WTC11 (cell line): ENCODE measurements around the gene KPNB1. TPM values are rescaled to one million over a fixed set of nuclear protein-coding genes. Genes with fewer than 3 reads are reported as not detected.

ENCODE experiments used
- ATAC-seq: fragments of 200-7000 bp; cut with Tn5 transposase; 2 replicates; pipeline ENCODE4 v1.10.0; 2021; ENCODE audit warnings: mild to moderate bottlenecking, moderate library complexity
- CTCF ChIA-PET: fragments of 300-600 bp; sonication (Branson Sonifier 250); formaldehyde crosslinking; loops from one replicate; lab custom pipeline; 2021; ENCODE audit warnings: antibody characterized with exemption; lab: Charles Lee
- POLR2A ChIA-PET: fragments of 350-600 bp; sonication (Branson Sonifier 250); formaldehyde crosslinking; loops from one replicate; lab custom pipeline; 2021; ENCODE audit warnings: antibody characterized with exemption; lab: Charles Lee
- DNase-seq: peaks from one replicate; pipeline ENCODE4 v3.0.0; 2021; ENCODE audit warnings: low spot score
- H3K27ac Mint-ChIP-seq: 2 replicates; pipeline ENCODE4 v1.8.0; 2021; ENCODE audit warnings: mixed read lengths
- H3K27me3 Mint-ChIP-seq: 2 replicates; pipeline ENCODE4 v1.8.0; 2021; ENCODE audit warnings: low read depth, mild to moderate bottlenecking, moderate library complexity, mixed read lengths
- H3K36me3 Mint-ChIP-seq: 2 replicates; pipeline ENCODE4 v1.8.0; 2021; ENCODE audit warnings: mixed read lengths
- H3K4me1 Mint-ChIP-seq: 2 replicates; pipeline ENCODE4 v1.8.0; 2022; ENCODE audit warnings: mixed read lengths
- H3K4me3 Mint-ChIP-seq: 2 replicates; pipeline ENCODE4 v1.8.0; 2021; ENCODE audit warnings: mild to moderate bottlenecking, moderate library complexity, mixed read lengths
- H3K9me3 Mint-ChIP-seq: 2 replicates; pipeline ENCODE4 v1.8.0; 2021; ENCODE audit warnings: mixed read lengths
- E2F5 ChIP-seq: sonication (generic); formaldehyde crosslinking; IDR thresholded peaks from 2 replicates; pipeline ENCODE4 v1.8.1; 2022; ENCODE audit warnings: mild to moderate bottlenecking, moderate library complexity, missing genetic modification reagents
- GRHL2 ChIP-seq: fragments of 250-450 bp; sonication (Bioruptor Pico); IDR thresholded peaks from 2 replicates; pipeline ENCODE4 v1.8.0; 2022; ENCODE audit warnings: mild to moderate bottlenecking, moderate library complexity; ENCODE audit not compliant: insufficient replicate concordance, severe bottlenecking
- GTF2I ChIP-seq: fragments of 250-450 bp; sonication (Bioruptor Pico); conservative IDR thresholded peaks from 2 replicates; pipeline ENCODE4 v1.4.0; 2021; ENCODE audit warnings: mild to moderate bottlenecking
- IRF1 ChIP-seq: sonication (generic); formaldehyde crosslinking; IDR thresholded peaks from 2 replicates; pipeline ENCODE4 v1.8.0; 2023; ENCODE audit warnings: missing genetic modification reagents
- JAZF1 ChIP-seq: fragments of 250-450 bp; sonication (Bioruptor Pico); IDR thresholded peaks from 2 replicates; pipeline ENCODE4 v1.9.0; 2021; ENCODE audit warnings: moderate library complexity, mild to moderate bottlenecking, inconsistent platforms
- NFATC4 ChIP-seq: fragments of 250-450 bp; sonication (Bioruptor Pico); IDR thresholded peaks from 2 replicates; pipeline ENCODE4 v1.9.0; 2021; ENCODE audit warnings: mild to moderate bottlenecking
- NFE2L1 ChIP-seq: sonication (generic); formaldehyde crosslinking; IDR thresholded peaks from 2 replicates; pipeline ENCODE4 v1.8.1; 2023; ENCODE audit warnings: missing genetic modification reagents
- SMAD3 ChIP-seq: sonication (generic); formaldehyde crosslinking; IDR thresholded peaks from 2 replicates; pipeline ENCODE4 v1.8.0; 2022; ENCODE audit warnings: missing genetic modification reagents, mild to moderate bottlenecking, borderline replicate concordance
- TCF7 ChIP-seq: sonication (generic); formaldehyde crosslinking; IDR thresholded peaks from 2 replicates; pipeline ENCODE4 v1.8.0; 2022; ENCODE audit warnings: mild to moderate bottlenecking, low read depth, missing genetic modification reagents, moderate library complexity
- TP53 ChIP-seq: sonication (generic); formaldehyde crosslinking; IDR thresholded peaks from 2 replicates; pipeline ENCODE4 v1.8.1; 2023; ENCODE audit warnings: mild to moderate bottlenecking, missing genetic modification reagents
- ZNF423 ChIP-seq: fragments of 250-450 bp; sonication (Bioruptor Pico); IDR thresholded peaks from 2 replicates; pipeline ENCODE4 v2.1.2; 2022; ENCODE audit warnings: mild to moderate bottlenecking, moderate library complexity
- ZNF671 ChIP-seq: fragments of 250-450 bp; sonication (Bioruptor Pico); IDR thresholded peaks from 2 replicates; pipeline ENCODE4 v1.8.0; 2021; ENCODE audit warnings: mild to moderate bottlenecking
- total RNA-seq: library from RNA; stranded (reverse); gene quantifications from 3 replicates; pipeline ENCODE4 v1.2.3, GENCODE V29; 2021
- TF ChIP-seq, protein P1 (sequence below): sonication (generic); formaldehyde crosslinking; IDR thresholded peaks from 2 replicates; pipeline ENCODE4 v1.8.1; 2022; ENCODE audit warnings: low read depth, mild to moderate bottlenecking, moderate library complexity, missing genetic modification reagents, borderline replicate concordance
- TF ChIP-seq, protein P2 (sequence below): sonication (generic); formaldehyde crosslinking; IDR thresholded peaks from 2 replicates; pipeline ENCODE4 v1.8.0; 2022; ENCODE audit warnings: mild to moderate bottlenecking, missing genetic modification reagents
- TF ChIP-seq, protein P3 (sequence below): sonication (generic); formaldehyde crosslinking; IDR thresholded peaks from 2 replicates; pipeline ENCODE4 v1.8.0; 2023; ENCODE audit warnings: mild to moderate bottlenecking, missing genetic modification reagents
- TF ChIP-seq, protein P4 (sequence below): sonication (generic); formaldehyde crosslinking; IDR thresholded peaks from 2 replicates; pipeline ENCODE4 v1.8.1; 2022; ENCODE audit warnings: mild to moderate bottlenecking, missing genetic modification reagents, moderate library complexity, borderline replicate concordance

The KPNB1 gene
- total RNA-seq, 1 experiment from 2014 or later: 506 TPM

DNA sequence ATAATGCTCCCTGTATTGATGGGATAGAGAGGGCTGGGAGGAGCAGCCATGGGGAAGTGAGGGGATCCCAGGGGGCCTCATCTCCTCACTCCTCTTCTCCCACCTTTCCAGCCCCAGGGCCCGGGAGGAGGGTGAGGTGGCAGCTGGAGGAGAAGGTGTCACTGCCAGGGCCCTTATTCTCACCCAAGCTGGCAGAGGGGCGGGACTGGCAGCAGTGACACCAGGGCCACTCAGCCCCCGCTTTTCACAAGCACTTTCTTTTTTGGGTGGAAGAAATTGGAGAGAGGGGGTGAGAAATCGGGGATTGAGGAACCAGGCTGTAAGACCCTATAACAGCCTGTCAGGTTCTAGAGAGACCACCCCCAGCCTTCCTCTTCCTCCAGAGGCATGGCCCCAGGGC, 81.0 kb downstream of the KPNB1 start:
- Mint-ChIP-seq H3K27ac (no peak overlapping the region), H3K4me1 (peaks cover 17% of the 10 kb centered on the region), H3K4me3 (no peak overlapping the region), H3K27me3 (peaks cover 63% of the 10 kb centered on the region), H3K36me3 (no peaks in the 10 kb centered on the region), H3K9me3 (no peaks in the 10 kb centered on the region)
- ATAC-seq (no peak), DNase-seq (no peak)
- ChIA-PET POLR2A (no interaction called here), CTCF (no interaction called here)
- no peak for TF ChIP-seq ZNF671 (CRISPR knock-in tag)
- TF ChIP-seq, protein P1, sequence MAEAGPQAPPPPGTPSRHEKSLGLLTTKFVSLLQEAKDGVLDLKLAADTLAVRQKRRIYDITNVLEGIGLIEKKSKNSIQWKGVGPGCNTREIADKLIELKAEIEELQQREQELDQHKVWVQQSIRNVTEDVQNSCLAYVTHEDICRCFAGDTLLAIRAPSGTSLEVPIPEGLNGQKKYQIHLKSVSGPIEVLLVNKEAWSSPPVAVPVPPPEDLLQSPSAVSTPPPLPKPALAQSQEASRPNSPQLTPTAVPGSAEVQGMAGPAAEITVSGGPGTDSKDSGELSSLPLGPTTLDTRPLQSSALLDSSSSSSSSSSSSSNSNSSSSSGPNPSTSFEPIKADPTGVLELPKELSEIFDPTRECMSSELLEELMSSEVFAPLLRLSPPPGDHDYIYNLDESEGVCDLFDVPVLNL (CRISPR knock-in tag): no peak

- no peaks in the 10 kb centered on the region for H3K36me3 Mint-ChIP-seq
- no peak overlapping the region for H3K4me3 Mint-ChIP-seq
- peaks cover 17% of the 10 kb centered on the region for H3K4me1 Mint-ChIP-seq
- no peak for DNase-seq
- H3K27ac Mint-ChIP-seq: no peak overlapping the region
- peaks cover 71% of the 10 kb centered on the region for H3K27me3 Mint-ChIP-seq
- ChIA-PET POLR2A (no interaction called here), CTCF (no interaction called here)
- no peak for ATAC-seq
- TF ChIP-seq IRF1 (CRISPR knock-in tag): no peak
- no peak for TF ChIP-seq NFATC4 (CRISPR knock-in tag)
- no peak for TF ChIP-seq ZNF671 (CRISPR knock-in tag)
- no peaks in the 10 kb centered on the region for H3K9me3 Mint-ChIP-seq
Observed at GRCh38 chr17:47731396-47731795, 81.7 kb downstream of the KPNB1 start.

DNA sequence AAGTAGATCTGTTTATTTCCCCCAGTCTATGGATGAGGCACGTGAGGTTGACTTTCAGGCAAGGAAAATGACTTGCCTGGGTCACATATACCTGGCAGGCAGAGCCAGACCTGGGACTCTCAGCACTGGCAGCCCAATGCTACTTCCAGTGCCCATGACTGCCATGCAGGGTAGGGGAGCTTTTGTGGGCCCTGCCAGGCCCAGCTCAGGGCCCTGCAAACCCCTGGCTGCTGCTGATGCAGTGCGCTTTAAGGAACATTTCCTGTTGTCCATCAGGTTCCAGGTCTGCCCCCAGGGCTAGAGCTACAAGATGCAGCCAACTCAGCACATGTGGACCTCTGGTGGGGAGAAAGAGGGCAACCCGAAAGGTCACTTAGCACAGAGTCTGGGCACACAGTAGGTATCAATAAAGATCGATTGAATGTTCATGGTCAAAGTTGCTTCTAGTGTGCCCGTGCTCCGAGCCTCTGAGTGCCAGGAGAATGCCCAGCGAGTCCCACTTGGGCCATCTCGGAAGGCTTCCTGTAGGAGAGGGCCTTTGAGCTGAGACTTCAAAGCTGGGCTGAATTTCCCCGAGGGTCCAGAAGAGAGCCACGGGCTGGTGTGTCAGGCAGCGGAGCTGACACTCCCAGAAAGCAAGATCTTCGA, 82.8 kb downstream of the KPNB1 start:
- peak overlapping the region; percentile 74 for H3K4me3 Mint-ChIP-seq
- peak; percentile 5 for ATAC-seq
- no peaks in the 10 kb centered on the region for H3K36me3 Mint-ChIP-seq
- peaks cover 77% of the 10 kb centered on the region for H3K27me3 Mint-ChIP-seq
- ChIA-PET POLR2A (interaction anchor here (0.9 to 1.5 kb wide), 2 partner anchors 69 to 83 kb away, joined by 4 read pairs; partner anchors contain the start of gene KPNB1), CTCF (interaction anchor here (0.9 to 2.4 kb wide), 22 partner anchors 8 to 214 kb away, joined by 3 to 33 read pairs (median 6); partner anchors contain the start of genes KPNB1, LRRC46, MRPL10 and TBKBP1)
- peaks cover 9% of the 10 kb centered on the region for H3K4me1 Mint-ChIP-seq
- peak; percentile 7 for DNase-seq
- no peak overlapping the region for H3K27ac Mint-ChIP-seq
- 0 out of 2 replicates have a peak, but pooled peaks have one; percentile 47 for TF ChIP-seq SMAD3 (CRISPR knock-in tag)
- TF ChIP-seq, protein P2, sequence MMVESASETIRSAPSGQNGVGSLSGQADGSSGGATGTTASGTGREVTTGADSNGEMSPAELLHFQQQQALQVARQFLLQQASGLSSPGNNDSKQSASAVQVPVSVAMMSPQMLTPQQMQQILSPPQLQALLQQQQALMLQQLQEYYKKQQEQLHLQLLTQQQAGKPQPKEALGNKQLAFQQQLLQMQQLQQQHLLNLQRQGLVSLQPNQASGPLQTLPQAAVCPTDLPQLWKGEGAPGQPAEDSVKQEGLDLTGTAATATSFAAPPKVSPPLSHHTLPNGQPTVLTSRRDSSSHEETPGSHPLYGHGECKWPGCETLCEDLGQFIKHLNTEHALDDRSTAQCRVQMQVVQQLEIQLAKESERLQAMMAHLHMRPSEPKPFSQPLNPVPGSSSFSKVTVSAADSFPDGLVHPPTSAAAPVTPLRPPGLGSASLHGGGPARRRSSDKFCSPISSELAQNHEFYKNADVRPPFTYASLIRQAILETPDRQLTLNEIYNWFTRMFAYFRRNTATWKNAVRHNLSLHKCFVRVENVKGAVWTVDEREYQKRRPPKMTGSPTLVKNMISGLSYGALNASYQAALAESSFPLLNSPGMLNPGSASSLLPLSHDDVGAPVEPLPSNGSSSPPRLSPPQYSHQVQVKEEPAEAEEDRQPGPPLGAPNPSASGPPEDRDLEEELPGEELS (CRISPR knock-in tag): no peak
- no peaks in the 10 kb centered on the region for H3K9me3 Mint-ChIP-seq

DNA sequence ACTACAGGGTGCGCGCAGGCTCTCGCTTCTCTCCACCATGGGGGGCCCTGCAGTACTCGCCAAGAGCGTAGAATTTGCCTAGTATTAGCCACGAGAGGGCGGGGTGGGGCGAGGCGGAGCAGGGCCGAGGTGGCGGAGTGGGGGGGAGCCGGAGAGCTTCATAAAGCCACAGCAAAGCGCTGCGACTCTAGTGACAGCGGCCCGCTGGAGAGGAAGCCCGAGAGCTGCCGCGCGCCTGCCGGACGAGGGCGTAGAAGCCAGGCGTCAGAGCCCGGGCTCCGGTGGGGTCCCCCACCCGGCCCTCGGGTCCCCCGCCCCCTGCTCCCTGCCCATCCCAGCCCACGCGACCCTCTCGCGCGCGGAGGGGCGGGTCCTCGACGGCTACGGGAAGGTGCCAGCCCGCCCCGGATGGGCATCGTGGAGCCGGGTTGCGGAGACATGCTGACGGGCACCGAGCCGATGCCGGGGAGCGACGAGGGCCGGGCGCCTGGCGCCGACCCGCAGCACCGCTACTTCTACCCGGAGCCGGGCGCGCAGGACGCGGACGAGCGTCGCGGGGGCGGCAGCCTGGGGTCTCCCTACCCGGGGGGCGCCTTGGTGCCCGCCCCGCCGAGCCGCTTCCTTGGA, 83.4 kb downstream of the KPNB1 start, which contains the start of gene TBX21:
TBX21 (plus strand) TSS at position 190 of the 627 bp plus-strand sequence; CDS start at position 409, 219 bp downstream.
- H3K36me3 Mint-ChIP-seq: no peaks in the 10 kb centered on the region
- DNase-seq (peak; percentile 79), ATAC-seq (peak; percentile 79)
- ChIA-PET POLR2A (interaction anchor here (0.9 to 1.5 kb wide), 2 partner anchors 69 to 84 kb away, joined by 4 read pairs; partner anchors contain the start of gene KPNB1), CTCF (interaction anchor here (0.9 to 2.4 kb wide), 22 partner anchors 9 to 214 kb away, joined by 3 to 33 read pairs (median 6); partner anchors contain the start of genes KPNB1, LRRC46, MRPL10 and TBKBP1)
- peak within 1 kb of the TSS; percentile 81 for H3K4me3 Mint-ChIP-seq
- no peaks in the 10 kb centered on the region for H3K9me3 Mint-ChIP-seq
- peaks cover 9% of the 10 kb centered on the region for H3K4me1 Mint-ChIP-seq
- H3K27ac Mint-ChIP-seq: no peak within 1 kb of the TSS
- peaks cover 77% of the 10 kb centered on the region for H3K27me3 Mint-ChIP-seq
- no peak for TF ChIP-seq GRHL2 (CRISPR knock-in tag)
- TF ChIP-seq NFE2L1 (CRISPR knock-in tag): no peak
- no peak for TF ChIP-seq TP53 (CRISPR knock-in tag)
- no peak for TF ChIP-seq GTF2I
- no peak for TF ChIP-seq E2F5 (CRISPR knock-in tag)
- no peak for TF ChIP-seq SMAD3 (CRISPR knock-in tag)
- TF ChIP-seq, protein P3, sequence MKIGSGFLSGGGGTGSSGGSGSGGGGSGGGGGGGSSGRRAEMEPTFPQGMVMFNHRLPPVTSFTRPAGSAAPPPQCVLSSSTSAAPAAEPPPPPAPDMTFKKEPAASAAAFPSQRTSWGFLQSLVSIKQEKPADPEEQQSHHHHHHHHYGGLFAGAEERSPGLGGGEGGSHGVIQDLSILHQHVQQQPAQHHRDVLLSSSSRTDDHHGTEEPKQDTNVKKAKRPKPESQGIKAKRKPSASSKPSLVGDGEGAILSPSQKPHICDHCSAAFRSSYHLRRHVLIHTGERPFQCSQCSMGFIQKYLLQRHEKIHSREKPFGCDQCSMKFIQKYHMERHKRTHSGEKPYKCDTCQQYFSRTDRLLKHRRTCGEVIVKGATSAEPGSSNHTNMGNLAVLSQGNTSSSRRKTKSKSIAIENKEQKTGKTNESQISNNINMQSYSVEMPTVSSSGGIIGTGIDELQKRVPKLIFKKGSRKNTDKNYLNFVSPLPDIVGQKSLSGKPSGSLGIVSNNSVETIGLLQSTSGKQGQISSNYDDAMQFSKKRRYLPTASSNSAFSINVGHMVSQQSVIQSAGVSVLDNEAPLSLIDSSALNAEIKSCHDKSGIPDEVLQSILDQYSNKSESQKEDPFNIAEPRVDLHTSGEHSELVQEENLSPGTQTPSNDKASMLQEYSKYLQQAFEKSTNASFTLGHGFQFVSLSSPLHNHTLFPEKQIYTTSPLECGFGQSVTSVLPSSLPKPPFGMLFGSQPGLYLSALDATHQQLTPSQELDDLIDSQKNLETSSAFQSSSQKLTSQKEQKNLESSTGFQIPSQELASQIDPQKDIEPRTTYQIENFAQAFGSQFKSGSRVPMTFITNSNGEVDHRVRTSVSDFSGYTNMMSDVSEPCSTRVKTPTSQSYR (CRISPR knock-in tag): no peak
- peak; percentile 34; the same call in 1 of the 2 replicates for TF ChIP-seq ZNF423
- no peak for TF ChIP-seq TCF7 (CRISPR knock-in tag)
- no peak for TF ChIP-seq JAZF1 (CRISPR knock-in tag)
- TF ChIP-seq, protein P4, sequence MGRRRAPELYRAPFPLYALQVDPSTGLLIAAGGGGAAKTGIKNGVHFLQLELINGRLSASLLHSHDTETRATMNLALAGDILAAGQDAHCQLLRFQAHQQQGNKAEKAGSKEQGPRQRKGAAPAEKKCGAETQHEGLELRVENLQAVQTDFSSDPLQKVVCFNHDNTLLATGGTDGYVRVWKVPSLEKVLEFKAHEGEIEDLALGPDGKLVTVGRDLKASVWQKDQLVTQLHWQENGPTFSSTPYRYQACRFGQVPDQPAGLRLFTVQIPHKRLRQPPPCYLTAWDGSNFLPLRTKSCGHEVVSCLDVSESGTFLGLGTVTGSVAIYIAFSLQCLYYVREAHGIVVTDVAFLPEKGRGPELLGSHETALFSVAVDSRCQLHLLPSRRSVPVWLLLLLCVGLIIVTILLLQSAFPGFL (CRISPR knock-in tag): no peak
- TF ChIP-seq IRF1 (CRISPR knock-in tag): no peak
